Aorta (tissue), 5 donors: ENCODE measurements around the gene VEGFB. TPM values are rescaled to one million over a fixed set of nuclear protein-coding genes. Genes with fewer than 3 reads are reported as not detected.

Source experiments
- ATAC-seq: fragments of 200-7000 bp; cut with Tn5 transposase; one replicate; pipeline ENCODE4 v1.9.1; 2022; ENCODE audit warnings: moderate library complexity; ENCODE audit not compliant: low FRiP score
- DNase-seq, 2 donors: peaks; one replicate each; pipeline ENCODE4 v3.0.0-alpha.2; 2020
- H3K27ac ChIP-seq, 2 donors: one replicate each; pipeline ENCODE4 v1.5.1; 2013; ENCODE audit warnings: low read length in 2 of 2, mild to moderate bottlenecking in 2 of 2, moderate library complexity in 2 of 2, control low read depth in 1 of 2, inconsistent platforms in 1 of 2, low read depth in 1 of 2
- H3K27me3 ChIP-seq, 2 donors: one replicate each; pipeline ENCODE4 v1.6.1; 2013; ENCODE audit warnings: control low read depth in 1 of 2, low read length in 1 of 2, mild to moderate bottlenecking in 1 of 2, moderate library complexity in 1 of 2; ENCODE audit not compliant: insufficient read depth in 2 of 2, control insufficient read depth in 1 of 2
- H3K36me3 ChIP-seq, 2 donors: one replicate each; pipeline ENCODE4 v1.6.1; 2013; ENCODE audit warnings: control low read depth in 1 of 2, low read length in 1 of 2, mild to moderate bottlenecking in 1 of 2; ENCODE audit not compliant: insufficient read depth in 2 of 2, control insufficient read depth in 1 of 2
- H3K4me1 ChIP-seq, 2 donors: one replicate each; pipeline ENCODE4 v1.6.1; 2013; ENCODE audit warnings: low read length in 2 of 2, control low read depth in 1 of 2, mild to moderate bottlenecking in 1 of 2, moderate library complexity in 1 of 2; ENCODE audit not compliant: insufficient read depth in 2 of 2, control insufficient read depth in 1 of 2
- H3K4me3 ChIP-seq, 2 donors: one replicate each; pipeline ENCODE4 v1.5.1; 2013; ENCODE audit warnings: low read length in 2 of 2, control low read depth in 1 of 2, mild to moderate bottlenecking in 1 of 2
- H3K9me3 ChIP-seq: one replicate; pipeline ENCODE4 v1.6.1; 2013; ENCODE audit warnings: mild to moderate bottlenecking, low read length; ENCODE audit not compliant: control insufficient read depth
- WGBS, 2 donors: extraction: QIAGEN DNeasy Blood & Tissue Kit; methylation state at CpG; one replicate each; pipeline ENCODE4 v1.1.7; 2013; 5-methylcytosine and 5-hydroxymethylcytosine counted together
- intact Hi-C, 2 donors: fragments of 100-400 bp; cut with DNase I; formaldehyde crosslinking; loops; one replicate each; pipeline versions ENCODE4 v1.14.2 to v1.15.0; 2022
- polyA plus RNA-seq, 2 donors: library from polyadenylated mRNA; stranded (reverse); fragments of 200-250 nt; gene quantifications; one replicate each; pipeline ENCODE4 v1.2.3, GENCODE V29; 2013
- total RNA-seq, 2 donors: library from RNA; stranded (reverse); fragmentation: NEBNext Ultra II Directional; extraction: Animal tissue kit (Norgen Biotek cat#: 25700); gene quantifications; one replicate each; pipeline ENCODE4 v1.2.1, GENCODE V29; 2021
- donor health status: healthy with polysubstance abuse.
- donor health status: Bipolar disorder and iron deficiency.
- donor health status: DM: no; HTN: no; CAD: no.
- donor health status: DM: no; HTN: no; CAD: no.
- donor health status: DM: yes; HTN: yes; CAD: no.

Gene VEGFB
- total and polyA plus RNA-seq, 4 donors, result 131 to 208 (median 198) TPM

DNA sequence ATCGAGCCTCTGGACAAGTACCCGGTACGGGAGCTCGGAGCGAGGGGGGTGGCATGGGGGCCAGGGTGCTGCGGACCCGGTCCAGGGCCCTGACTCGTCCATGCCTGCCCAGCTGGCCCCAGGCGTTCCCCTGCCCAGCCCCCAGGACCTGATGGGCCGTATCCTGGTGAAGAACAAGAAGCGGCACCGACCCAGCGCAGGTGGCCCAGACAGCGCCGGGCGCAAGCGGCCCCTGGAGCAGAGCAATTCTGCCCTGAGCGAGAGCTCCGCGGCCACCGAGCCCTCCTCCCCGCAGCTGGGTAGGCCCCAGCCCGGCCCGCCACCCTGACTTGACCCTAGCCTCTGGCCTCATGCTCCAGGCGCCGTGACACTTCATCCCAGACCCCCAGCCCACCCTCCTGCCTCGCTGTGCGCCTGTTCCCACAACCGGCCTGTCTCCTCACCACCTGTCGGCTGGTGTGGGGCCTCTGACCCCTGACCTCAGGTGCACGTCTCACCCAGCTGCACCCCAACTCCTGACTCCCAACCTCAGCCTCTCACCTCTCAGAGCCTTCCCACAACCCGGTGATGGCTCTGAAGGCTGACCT is 24.7 kb downstream of the VEGFB start:
- intact Hi-C loops, result no loop called here
- H3K36me3 ChIP-seq, result peaks cover 8 to 11% of the 10 kb centered on the region in 2 donors
- H3K27ac ChIP-seq, result no peak overlapping the region
- ATAC-seq, result no peak
- DNase-seq, result peak in 1 of 2 donors; percentile 50
- H3K27me3 ChIP-seq, result no peaks in the 10 kb centered on the region
- no peaks in the 10 kb centered on the region for H3K9me3 ChIP-seq
- 90 to 92% methylated on average over 29 to 32 of the region's 32 CpGs for WGBS, 2 donors
- no peaks in the 10 kb centered on the region for H3K4me1 ChIP-seq
- no peak overlapping the region for H3K4me3 ChIP-seq

DNA sequence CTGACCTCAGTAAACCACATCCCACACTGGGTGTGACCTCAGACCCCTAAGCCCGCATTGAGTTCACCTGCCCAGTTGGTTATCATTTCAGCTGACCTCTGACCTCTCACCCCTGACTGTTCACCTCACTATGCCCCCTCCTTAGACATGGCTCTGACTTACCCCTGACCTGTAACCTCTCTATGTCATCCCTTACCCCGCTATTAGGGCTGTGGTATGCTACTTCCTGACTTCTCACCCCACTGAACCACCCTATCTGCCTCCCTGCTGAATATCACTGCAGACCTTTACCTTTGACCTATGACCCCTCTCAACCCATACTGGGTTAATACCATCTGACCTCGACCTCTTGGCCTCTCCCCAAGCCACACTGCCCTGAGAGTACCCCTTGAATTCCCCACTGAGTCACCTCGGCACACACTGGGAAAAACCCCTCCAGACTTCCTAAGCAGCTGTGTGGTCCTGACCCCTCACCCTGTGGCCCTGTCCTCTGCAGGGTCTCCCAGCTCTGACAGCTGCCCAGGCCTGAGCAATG is 25.2 kb downstream of the VEGFB start:
- intact Hi-C loops, result no loop called here
- no peaks in the 10 kb centered on the region for H3K4me1 ChIP-seq
- no peak overlapping the region for H3K27ac ChIP-seq
- H3K36me3 ChIP-seq, result peaks cover 8 to 11% of the 10 kb centered on the region in 2 donors
- 82 to 89% methylated on average over 4 of the region's 4 CpGs for WGBS, 2 donors
- DNase-seq, result no peak
- H3K9me3 ChIP-seq, result no peaks in the 10 kb centered on the region
- H3K4me3 ChIP-seq, result no peak overlapping the region
- H3K27me3 ChIP-seq, result no peaks in the 10 kb centered on the region
- no peak for ATAC-seq

DNA sequence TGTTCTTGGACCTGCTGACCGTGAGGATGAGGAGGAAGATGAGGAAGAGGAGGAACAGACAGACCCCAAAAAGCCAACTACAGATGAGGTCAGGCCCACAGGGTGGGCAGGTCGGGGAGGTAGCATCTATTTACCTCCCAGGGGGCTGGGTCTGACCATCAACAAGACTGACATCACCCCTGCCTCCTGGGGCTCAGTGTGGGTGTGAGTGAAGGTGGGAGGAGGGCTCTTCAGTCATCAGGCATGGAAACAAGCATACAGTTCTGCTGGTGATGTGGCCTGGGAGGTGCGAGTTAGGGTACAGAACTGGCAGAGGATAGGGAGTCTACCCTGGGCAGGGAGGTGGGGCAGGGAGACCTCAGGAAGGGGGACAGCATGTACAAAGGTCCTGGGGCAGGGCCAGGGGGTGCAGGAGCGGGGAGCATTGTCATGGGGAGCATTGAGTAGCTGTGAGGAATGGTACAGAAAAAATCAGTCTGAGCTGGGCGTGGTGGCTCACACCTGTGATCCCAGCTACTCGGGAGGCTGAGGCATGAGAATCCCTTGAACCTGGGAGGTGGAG is 25.8 kb downstream of the VEGFB start:
- H3K4me3 ChIP-seq, result no peak overlapping the region
- intact Hi-C loops, result no loop called here

DNA sequence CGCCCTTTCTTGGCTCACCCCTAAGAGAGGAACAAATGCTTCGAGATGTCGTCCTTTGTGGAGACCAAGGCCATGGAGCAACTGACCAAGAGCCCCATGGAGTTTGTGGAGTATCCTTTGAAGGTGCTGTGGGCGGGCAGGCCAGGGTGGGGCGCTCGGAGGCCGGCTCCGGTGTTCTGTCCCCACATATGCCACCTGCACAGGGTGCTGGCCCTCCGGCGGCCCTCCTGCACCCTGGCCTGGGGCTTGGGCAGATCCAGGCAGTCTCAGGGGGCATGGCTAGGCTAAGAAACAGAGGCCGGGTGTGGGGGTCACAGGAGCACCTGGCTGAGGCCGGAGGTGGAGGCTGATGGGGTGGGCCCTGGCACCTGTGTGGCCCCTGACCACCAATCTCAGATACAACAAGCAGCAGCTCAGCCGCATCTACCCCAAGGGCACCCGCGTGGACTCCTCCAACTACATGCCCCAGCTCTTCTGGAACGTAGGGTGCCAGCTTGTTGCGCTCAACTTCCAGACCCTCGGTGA is 27.2 kb downstream of the VEGFB start:
- WGBS, 2 donors, result 82 to 85% methylated on average over 18 of the region's 18 CpGs
- Histone ChIP-seq H3K4me1 (no peaks in the 10 kb centered on the region), H3K9me3 (no peaks in the 10 kb centered on the region), H3K27me3 (no peaks in the 10 kb centered on the region), H3K36me3 (peaks cover 8 to 12% of the 10 kb centered on the region in 2 donors), H3K27ac (no peak overlapping the region), H3K4me3 (no peak overlapping the region)
- intact Hi-C loops, result no loop called here
- ATAC-seq (no peak), DNase-seq (no peak)

More for the DNA sequence above, 25.8 kb downstream of the VEGFB start:
- no peaks in the 10 kb centered on the region for H3K9me3 ChIP-seq
- H3K27ac ChIP-seq, result no peak overlapping the region
- ATAC-seq, result no peak
- peaks cover 8 to 11% of the 10 kb centered on the region in 2 donors for H3K36me3 ChIP-seq
- no peak for DNase-seq
- WGBS, 2 donors, result 94 to 96% methylated on average over 6 of the region's 6 CpGs
- no peaks in the 10 kb centered on the region for H3K4me1 ChIP-seq
- H3K27me3 ChIP-seq, result no peaks in the 10 kb centered on the region

DNA sequence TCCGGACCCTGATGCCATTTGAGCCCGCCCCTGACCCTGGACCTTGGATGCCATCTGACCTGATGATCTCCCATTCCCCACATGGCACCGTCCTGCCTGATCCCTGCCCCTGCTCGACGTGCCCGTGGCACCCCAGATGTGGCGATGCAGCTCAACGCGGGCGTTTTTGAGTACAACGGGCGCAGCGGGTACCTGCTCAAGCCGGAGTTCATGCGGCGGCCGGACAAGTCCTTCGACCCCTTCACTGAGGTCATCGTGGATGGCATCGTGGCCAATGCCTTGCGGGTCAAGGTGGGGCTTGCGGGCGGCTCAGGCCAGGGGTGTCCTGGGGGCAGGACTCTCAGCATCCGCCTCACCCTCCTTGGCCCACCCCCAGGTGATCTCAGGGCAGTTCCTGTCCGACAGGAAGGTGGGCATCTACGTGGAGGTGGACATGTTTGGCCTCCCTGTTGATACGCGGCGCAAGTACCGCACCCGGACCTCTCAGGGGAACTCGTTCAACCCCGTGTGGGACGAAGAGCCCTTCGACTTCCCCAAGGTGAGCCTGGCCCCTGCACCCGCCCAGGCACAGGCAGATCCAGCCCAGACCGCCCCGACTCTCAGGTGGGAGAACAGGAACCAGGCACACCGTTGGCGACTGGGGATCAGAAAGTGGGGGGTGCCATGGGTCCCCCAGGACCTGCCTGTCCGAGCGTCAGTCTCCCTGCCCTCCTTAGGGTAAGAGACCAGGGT is 28.1 kb downstream of the VEGFB start:
- intact Hi-C loops, result no loop called here
- H3K4me3 ChIP-seq, result no peak overlapping the region
- no peaks in the 10 kb centered on the region for H3K9me3 ChIP-seq
- peaks cover 8 to 11% of the 10 kb centered on the region in 2 donors for H3K36me3 ChIP-seq
- no peaks in the 10 kb centered on the region for H3K27me3 ChIP-seq
- ATAC-seq (no peak), DNase-seq (no peak)
- WGBS, 2 donors, result 92 to 93% methylated on average over 42 of the region's 42 CpGs
- no peak overlapping the region for H3K27ac ChIP-seq
- H3K4me1 ChIP-seq, result no peaks in the 10 kb centered on the region

DNA sequence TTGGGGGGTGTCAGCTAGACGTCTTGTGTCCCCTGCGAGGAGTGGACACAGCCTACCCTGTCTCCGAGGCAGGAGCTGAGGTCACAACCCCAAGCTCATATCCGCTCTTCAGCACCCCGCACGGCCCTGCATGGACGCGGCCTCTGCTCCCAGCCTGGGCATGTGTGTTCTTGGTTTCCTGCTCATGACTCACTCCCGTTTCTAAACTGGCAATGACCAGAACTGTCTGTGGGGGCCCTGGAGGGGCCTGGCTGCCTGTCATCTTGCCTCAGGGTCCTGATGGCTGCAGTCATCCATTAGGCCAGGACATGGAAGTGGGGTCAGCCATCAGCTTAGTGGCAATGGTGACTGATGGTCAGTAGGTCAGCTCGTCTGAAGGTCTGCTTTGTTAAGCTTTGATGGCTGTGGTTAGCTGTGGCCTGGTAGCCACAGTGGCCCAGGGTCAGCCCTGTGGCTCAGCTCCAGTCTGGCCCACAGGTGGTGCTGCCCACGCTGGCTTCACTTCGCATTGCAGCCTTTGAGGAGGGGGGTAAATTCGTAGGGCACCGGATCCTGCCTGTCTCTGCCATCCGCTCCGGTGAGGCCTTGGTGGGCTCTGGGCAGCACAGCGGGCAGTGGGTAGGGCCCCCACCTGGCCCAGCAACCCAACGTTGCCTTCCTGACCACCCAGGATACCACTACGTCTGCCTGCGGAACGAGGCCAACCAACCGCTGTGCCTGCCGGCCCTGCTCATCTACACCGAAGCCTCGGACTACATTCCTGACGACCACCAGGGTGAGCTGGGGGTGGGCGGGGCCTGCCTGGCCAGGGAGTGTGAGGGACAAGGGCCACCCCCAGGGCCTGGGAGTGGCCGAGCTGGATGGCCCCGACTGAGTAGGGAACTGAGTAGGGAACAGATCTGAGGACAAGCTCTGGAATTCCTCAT is 28.9 kb downstream of the VEGFB start:
- H3K36me3 ChIP-seq, result peaks cover 5 to 9% of the 10 kb centered on the region in 2 donors
- no peak for ATAC-seq
- 74 to 75% methylated on average over 29 of the region's 29 CpGs for WGBS, 2 donors
- no peak overlapping the region for H3K27ac ChIP-seq
- intact Hi-C loops, result no loop called here
- H3K9me3 ChIP-seq, result no peaks in the 10 kb centered on the region
- no peaks in the 10 kb centered on the region for H3K4me1 ChIP-seq
- DNase-seq, result no peak
- H3K27me3 ChIP-seq, result no peaks in the 10 kb centered on the region
- H3K4me3 ChIP-seq, result no peak overlapping the region

DNA sequence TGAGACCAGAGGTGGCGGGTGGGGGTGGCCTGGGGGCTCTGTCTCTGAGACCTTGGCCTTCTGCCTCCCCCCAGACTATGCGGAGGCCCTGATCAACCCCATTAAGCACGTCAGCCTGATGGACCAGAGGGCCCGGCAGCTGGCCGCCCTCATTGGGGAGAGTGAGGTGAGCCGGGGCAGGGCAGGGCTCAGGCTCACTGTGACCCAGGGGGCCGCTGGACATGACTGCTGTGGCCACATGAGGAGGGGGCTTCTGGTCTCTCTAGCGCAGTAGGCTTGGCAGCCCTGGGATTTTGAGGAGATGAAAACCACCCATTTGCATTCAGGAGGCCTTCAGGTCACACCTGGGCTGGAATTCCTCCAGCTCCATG is 29.5 kb downstream of the VEGFB start:
- Histone ChIP-seq H3K27ac (no peak overlapping the region), H3K4me1 (no peaks in the 10 kb centered on the region), H3K36me3 (peaks cover 0 to 8% of the 10 kb centered on the region in 2 donors), H3K27me3 (no peaks in the 10 kb centered on the region), H3K4me3 (no peak overlapping the region), H3K9me3 (no peaks in the 10 kb centered on the region)
- intact Hi-C loops, result no loop called here
- no peak for DNase-seq
- no peak for ATAC-seq
- WGBS, 2 donors, result 86 to 89% methylated on average over 8 of the region's 8 CpGs

DNA sequence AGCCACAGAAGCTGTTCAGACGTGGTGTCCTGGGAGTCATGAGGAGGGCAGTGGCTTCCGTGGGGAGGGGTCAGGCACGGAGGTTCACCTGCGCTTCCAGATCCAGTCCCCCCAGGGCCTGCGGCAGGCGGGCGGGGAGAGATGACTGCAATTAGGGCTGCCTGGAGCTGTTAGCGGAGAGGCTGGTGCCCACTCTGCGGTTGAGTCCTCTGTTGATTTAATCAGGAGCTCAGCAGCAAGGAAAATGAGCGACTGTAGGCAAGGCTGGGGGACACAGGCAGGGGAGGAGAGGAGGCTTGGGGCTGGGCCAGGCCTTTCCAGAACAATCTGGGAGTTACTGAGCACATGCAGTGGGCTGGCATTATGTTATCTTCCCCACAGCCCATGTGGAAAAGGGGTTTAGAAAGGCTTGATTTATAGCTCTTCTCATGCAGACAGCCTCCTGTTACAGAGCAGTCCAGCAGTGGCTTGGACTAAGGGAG is 30.0 kb downstream of the VEGFB start:
- intact Hi-C loops, result no loop called here
- no peak for DNase-seq
- no peaks in the 10 kb centered on the region for H3K9me3 ChIP-seq
- H3K27me3 ChIP-seq, result no peaks in the 10 kb centered on the region
- H3K4me1 ChIP-seq, result no peaks in the 10 kb centered on the region
- H3K27ac ChIP-seq, result no peak overlapping the region
- H3K4me3 ChIP-seq, result no peak overlapping the region
- no peak for ATAC-seq
- 81 to 86% methylated on average over 10 of the region's 10 CpGs for WGBS, 2 donors
- peaks cover 0 to 5% of the 10 kb centered on the region in 2 donors for H3K36me3 ChIP-seq
